ENCODE results near the gene AMOT.
"Not testable (repeated sequence)": the region's sequence is repeated elsewhere in the genome, so short reads cannot be mapped to it uniquely, and the experiment has no call there.

Gene AMOT, protein sequence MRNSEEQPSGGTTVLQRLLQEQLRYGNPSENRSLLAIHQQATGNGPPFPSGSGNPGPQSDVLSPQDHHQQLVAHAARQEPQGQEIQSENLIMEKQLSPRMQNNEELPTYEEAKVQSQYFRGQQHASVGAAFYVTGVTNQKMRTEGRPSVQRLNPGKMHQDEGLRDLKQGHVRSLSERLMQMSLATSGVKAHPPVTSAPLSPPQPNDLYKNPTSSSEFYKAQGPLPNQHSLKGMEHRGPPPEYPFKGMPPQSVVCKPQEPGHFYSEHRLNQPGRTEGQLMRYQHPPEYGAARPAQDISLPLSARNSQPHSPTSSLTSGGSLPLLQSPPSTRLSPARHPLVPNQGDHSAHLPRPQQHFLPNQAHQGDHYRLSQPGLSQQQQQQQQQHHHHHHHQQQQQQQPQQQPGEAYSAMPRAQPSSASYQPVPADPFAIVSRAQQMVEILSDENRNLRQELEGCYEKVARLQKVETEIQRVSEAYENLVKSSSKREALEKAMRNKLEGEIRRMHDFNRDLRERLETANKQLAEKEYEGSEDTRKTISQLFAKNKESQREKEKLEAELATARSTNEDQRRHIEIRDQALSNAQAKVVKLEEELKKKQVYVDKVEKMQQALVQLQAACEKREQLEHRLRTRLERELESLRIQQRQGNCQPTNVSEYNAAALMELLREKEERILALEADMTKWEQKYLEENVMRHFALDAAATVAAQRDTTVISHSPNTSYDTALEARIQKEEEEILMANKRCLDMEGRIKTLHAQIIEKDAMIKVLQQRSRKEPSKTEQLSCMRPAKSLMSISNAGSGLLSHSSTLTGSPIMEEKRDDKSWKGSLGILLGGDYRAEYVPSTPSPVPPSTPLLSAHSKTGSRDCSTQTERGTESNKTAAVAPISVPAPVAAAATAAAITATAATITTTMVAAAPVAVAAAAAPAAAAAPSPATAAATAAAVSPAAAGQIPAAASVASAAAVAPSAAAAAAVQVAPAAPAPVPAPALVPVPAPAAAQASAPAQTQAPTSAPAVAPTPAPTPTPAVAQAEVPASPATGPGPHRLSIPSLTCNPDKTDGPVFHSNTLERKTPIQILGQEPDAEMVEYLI

DNA sequence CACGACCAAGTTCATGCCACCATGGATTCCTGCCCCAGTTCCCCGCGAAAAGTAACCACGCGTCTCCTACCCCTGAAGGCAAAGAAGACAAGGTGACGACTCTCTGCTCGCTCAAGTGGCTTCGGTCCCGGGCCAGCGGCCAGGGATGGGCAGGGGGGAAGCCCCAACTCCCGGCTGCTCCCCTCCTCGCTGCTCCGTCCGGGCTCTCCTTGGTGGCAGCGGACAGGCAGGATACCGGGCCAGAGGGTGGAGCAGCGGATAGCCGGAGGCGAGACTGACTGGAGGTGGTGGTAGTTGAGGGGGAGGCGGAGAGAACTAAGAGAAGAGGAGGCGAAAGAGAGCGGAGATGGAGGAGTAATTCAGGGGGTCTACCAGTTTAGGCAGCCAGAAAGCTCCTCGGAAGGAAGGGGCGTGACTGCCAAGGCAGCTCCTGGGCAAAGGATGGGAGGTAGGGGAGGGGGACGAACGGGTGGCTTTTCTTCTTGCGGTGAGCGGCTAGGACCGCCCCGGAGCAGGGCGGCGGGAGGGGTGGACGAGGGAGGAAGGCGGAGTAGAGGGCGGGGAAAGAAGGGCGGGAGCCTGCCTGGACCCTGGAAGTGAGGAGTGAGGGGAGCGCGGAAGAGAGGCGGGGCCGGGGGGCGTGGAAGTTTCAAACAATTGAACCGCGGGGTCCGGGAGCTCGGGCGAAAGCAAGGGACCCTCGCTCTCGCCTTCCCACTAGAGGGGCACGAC is at the start of gene AMOT:
Gene AMOT (minus strand): TSS at position 450 of the 732 bp plus-strand sequence. CDS start 17,705 bp downstream, outside the sequence.
- no peak for DNase-seq (ENCODE audit: low read depth, low spot score)

GRCh38 chrX:112889400-112889799 is 48.8 kb upstream of the AMOT start:
- DNase-seq (ENCODE audit: low read depth, low spot score) = no peak

- DNase-seq (ENCODE audit: low read depth, low spot score) = no peak
Observed at GRCh38 chrX:112888916-112889315, 48.3 kb upstream of the AMOT start.

DNA sequence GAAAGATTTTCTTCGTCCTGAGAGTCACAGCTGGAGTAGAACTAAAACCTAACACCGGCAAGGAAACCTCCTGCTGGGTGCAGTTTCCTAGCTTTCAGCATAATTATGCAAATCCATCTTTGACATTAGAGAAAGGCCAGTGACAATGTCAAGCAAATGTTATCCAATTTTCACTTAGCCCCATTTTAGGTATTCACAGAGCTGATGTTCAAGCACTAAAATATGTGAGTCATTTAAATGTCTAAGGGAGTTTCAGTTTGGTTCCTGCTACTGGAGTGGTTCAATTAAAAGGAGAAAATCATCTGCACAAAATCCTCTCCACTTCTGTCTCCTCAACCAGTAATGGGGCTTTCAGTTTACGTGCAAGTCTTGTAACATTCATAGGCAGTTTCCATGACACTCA is 37.1 kb upstream of the AMOT start:
- no peak for DNase-seq (ENCODE audit: low read depth, low spot score)

DNA sequence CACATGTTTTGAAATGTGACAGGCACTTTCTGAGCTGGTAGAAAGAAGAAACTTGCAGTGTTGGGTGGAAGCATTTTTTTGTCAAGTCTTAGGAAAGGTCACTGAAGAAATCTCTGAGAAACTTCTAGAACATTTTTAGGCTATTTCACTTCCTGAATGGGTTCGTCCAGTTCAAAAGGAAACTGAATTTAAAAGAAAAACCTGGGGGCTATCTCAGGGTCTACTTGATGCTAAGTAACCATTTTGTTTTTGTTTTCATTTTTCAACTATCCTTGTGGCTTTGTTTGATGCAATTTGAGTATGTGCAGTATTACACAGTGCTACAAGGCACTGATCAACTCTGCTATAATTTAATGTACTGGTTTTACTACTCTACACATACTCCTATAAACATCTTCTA is 34.0 kb upstream of the AMOT start:
- DNase-seq (ENCODE audit: low read depth, low spot score) = no peak

DNA sequence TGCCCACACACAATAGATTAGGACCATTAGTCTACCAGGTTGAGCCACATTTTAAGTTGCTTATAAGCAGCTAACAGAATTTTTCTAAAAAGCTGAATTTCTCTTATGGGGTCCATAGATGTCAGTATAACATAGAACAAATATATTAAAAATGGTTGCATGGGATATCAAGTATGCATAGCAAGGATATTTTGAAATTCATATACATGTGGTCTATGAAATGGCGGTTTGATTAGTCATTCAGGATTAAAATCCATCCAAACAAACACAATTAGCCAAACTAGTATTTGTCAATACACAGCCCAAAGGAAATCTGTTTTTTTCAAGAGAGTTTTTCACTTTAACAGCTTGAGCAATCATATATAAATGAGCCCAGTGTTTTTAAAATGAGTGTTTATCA is 33.5 kb upstream of the AMOT start:
- DNase-seq (ENCODE audit: low read depth, low spot score) = no peak

DNA sequence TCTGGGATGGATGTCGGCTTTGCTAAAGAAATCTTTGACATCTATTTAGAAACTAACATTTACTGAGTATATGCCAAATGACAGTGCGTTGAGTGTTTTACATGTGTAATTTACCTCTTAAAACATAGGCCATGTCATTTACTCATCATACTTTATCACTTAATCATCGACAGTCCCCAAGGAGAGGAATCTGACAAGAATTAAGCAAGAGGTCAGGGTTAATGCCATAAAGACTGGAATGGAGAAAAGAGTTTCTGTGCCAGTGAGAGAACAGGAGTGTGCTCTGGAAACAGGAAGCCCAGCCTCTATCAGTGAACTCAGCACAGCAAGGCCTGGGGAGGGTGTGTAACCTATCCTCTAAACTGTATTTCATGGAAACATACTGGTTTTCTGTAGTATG is 28.0 kb upstream of the AMOT start:
- no peak for DNase-seq (ENCODE audit: low read depth, low spot score)

- no peak for DNase-seq (ENCODE audit: low read depth, low spot score)
Observed at GRCh38 chrX:112867570-112867969, 26.9 kb upstream of the AMOT start.

GRCh38 chrX:112866175-112866574 is 25.5 kb upstream of the AMOT start:
- no peak for DNase-seq (ENCODE audit: low read depth, low spot score)

GRCh38 chrX:112865464-112866025 is 24.9 kb upstream of the AMOT start:
- no peak for DNase-seq (ENCODE audit: low read depth, low spot score)

DNA sequence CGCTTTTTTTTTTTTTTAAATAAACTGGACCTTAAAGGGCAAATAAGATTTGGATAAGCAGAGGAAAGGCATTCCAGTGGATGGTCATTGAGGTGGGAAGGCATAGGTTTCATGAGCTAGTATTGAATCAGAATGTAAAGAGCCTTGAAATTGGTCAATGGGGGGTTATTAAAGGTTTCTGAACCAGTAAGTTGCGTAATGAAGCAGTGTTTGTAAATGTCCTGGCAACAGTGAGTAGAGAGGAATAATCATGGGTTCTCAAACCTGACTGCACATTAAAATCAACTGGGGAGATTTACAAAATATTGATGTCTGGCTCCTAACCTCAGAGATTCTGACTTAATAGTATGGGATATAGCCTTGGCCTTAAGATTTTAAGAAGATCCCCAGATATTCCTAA is 23.2 kb upstream of the AMOT start:
- no peak for DNase-seq (ENCODE audit: low read depth, low spot score)

- no peak for DNase-seq (ENCODE audit: low read depth, low spot score)
Observed at GRCh38 chrX:112857478-112857878, 16.8 kb upstream of the AMOT start.

GRCh38 chrX:112854901-112855300 is 14.3 kb upstream of the AMOT start:
- not testable (repeated sequence) for DNase-seq (ENCODE audit: low read depth, low spot score)

- no peak for DNase-seq (ENCODE audit: low read depth, low spot score)
Observed at GRCh38 chrX:112852851-112853250, 12.2 kb upstream of the AMOT start.

DNA sequence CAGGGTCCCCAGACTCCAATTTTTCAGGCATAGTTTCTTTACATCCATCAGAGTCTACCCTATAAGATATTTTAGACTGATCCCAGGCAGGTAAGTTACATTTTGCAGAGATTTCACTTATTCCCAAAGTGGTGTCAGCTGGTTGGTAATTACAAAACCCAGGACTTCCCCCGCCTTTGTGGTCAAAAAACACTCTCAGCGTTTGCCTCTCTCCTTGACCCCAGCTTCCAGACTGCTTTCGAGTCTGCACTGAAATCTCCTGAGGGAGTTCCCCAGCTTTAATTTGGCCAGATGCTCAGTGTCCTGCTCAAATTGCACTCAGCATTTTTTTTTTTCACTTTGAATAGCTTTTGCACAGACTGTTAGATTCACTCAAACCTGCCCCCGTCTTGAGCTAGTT is 11.2 kb upstream of the AMOT start:
- DNase-seq (ENCODE audit: low read depth, low spot score) = no peak

DNA sequence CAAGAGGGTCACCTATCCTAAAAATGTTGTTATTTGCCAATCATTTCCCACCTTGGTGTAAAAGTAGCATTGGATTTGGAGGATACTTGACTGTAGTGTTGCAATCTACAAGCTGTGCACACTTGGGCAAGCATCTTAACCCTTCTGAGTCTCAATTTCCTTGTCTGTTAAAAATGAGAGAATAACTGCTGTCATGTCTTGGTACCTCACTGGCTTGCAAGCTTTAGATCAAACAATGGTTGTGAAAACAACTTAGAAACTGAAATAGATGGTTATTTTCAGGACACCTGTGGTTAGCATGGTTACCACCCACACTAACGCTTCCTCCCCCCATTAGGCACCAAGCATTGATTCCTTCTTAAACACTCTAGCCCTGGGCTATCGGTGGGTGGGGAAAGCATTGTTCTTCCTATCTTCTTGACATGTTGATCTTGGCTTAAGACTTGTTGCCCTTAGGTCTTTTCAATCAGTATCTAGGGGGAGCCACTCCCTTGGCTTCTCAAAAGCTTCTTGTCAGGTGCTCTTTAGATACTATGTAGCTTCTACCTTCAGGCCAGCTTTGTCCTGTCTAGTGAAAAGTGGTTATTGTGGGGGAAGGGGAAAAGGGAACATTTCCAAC is 10.6 kb upstream of the AMOT start:
- no peak for DNase-seq (ENCODE audit: low read depth, low spot score)

- no peak for DNase-seq (ENCODE audit: low read depth, low spot score)
Observed at GRCh38 chrX:112849016-112849415, 8.4 kb upstream of the AMOT start.

DNA sequence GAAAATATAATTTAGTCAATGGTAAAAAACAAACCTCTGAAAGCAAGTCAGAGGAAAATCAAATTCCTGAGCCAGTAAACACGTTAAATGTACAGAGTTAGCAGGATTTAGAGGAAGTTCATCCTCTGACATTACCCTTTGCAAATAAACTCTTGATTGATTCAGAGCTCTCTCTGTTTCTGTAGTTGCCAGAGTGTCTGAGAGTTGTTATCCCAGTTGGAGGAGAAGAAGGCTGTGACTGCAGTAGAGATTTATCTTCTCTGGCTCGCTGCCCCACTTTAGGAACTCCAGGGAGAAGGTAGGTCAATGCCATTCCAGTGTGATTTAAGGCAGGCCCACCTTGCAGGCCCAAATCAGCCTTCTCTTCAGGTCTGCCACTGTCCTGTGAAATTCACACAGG is 6.2 kb upstream of the AMOT start:
- no peak for DNase-seq (ENCODE audit: low read depth, low spot score)

GRCh38 chrX:112846187-112846586 is 5.6 kb upstream of the AMOT start:
- no peak for DNase-seq (ENCODE audit: low read depth, low spot score)

DNA sequence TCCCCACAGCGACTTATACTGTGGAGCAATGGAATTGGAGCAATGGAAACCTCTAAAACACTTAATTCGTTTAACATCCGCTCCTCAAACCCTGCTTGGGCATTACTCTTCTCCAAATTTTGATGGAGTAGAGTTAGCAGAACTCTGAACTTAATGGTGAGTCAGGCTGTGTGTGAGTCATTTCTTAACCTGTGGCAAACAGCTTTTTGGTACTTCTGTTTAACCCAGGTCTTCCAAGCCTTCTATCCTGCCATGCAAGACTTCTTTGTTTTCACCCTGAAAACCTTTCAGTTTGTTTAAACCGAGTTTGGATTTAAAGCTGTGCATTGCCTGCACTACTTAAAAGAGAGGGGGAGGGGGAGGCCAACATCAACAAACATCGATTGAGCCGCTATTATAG is 3.6 kb upstream of the AMOT start:
- no peak for DNase-seq (ENCODE audit: low read depth, low spot score)

- no peak for DNase-seq (ENCODE audit: low read depth, low spot score)
Observed at GRCh38 chrX:112841820-112842157, 1.2 kb upstream of the AMOT start.
